ENCODE data around the gene FAM168A.

DNA sequence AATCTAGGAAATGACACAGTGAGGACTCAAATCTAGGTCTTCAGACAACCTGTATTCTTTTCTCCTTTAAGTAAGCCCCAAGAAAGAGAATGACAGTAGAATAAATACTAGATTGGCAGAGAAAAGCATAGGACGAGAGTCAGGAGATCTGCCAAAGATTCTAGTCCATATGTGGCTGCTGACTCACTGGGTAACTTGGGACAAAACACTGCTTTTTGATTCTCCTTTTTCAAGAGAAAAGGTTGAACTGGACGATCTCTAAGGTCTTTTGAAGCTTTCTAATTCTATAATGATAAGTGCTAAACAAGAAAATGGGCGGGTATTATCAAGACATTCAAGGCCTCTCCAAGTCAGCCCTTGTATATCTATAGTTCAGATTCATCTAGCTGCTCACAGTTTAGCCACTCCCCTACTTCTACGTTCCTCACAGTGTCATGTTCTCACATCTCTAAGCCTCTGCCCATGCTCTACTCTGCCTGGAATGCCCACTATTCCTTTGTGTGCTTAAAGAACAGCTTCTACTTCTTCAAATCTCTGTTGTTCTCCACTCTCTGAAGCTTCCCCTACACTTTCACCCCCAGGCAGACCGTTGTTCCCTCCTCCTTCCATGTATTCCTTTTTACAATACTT is 168.7 kb downstream of the FAM168A start:
- TF ChIP-seq POLR2A (IDR thresholded peaks at IDR 0.05) (no peak), POLR2AphosphoS5 (IDR thresholded peaks at IDR 0.05) (no peak)
- TF ChIP-seq, protein P1, sequence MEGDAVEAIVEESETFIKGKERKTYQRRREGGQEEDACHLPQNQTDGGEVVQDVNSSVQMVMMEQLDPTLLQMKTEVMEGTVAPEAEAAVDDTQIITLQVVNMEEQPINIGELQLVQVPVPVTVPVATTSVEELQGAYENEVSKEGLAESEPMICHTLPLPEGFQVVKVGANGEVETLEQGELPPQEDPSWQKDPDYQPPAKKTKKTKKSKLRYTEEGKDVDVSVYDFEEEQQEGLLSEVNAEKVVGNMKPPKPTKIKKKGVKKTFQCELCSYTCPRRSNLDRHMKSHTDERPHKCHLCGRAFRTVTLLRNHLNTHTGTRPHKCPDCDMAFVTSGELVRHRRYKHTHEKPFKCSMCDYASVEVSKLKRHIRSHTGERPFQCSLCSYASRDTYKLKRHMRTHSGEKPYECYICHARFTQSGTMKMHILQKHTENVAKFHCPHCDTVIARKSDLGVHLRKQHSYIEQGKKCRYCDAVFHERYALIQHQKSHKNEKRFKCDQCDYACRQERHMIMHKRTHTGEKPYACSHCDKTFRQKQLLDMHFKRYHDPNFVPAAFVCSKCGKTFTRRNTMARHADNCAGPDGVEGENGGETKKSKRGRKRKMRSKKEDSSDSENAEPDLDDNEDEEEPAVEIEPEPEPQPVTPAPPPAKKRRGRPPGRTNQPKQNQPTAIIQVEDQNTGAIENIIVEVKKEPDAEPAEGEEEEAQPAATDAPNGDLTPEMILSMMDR (IDR thresholded peaks at IDR 0.05 in 8 of 11, conservative IDR thresholded peaks at IDR 0.05 in 3 of 11), result no peak

Measured in spleen (tissue), 7 donors.